Smooth muscle cell of the umbilical artery (primary cell): ENCODE results near the gene BICD2. TPM values are rescaled to one million over a fixed set of nuclear protein-coding genes. Genes with fewer than 3 reads are reported as not detected.

Experiments
- total RNA-seq: library from RNA; depleted of rRNA; stranded (reverse); fragments of >200 nt; gene quantifications from 2 replicates; pipeline ENCODE4 v1.2.3, GENCODE V29; 2014

Gene BICD2
- total RNA-seq: 45.1 and 77.2 TPM in 2 replicates

DNA sequence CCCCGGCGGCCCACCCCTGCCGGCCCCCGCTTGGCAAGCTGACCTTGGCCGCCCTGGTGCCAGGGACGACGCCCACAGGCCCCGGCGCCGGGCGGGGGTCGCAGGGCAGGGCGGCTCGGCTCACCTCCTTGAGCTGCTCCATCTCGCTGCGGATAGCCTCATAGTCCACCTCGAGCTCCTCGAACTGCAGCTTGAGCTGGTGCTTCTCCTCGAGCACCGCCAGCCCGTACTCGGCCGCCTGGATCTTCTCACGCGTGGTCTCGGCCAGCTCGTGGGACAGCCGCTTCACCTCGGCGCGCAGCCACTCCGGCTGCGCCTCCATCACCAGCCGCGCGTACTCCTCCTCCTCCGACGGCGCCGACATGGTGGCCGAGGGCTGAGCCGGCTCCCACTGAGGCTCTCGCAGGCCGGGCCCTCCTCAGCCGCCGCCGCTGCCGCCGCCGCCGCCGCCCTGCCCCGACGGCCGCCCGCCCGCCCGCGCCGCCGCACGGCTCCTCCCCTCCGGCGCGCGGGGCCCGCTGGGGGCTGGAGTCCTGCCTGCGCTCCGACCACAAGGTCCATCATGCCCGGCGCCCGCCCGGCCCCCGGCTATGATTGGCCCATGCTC is at the start of gene BICD2:
Gene BICD2 (minus strand): TSS at position 453 of the 607 bp plus-strand sequence. CDS start 89 bp downstream, at position 364.

GRCh38 chr9:92669890-92670708 is 94.5 kb downstream of the BICD2 start, which contains the start of gene IPPK:
Gene IPPK, minus strand, starts transcription at chr9:92670131. Its CDS starts 143 bp downstream, at chr9:92669988.

Other genes starting within 250 kb of the BICD2 start
- 0.59 and 0.65 TPM in 2 replicates for gene ECM2, start 228.8 kb downstream of the BICD2 start, total RNA-seq
- 19.0 and 25.6 TPM in 2 replicates for gene IPPK, start 94.7 kb downstream of the BICD2 start, total RNA-seq
- gene ZNF484, start 113.2 kb upstream of the BICD2 start, total RNA-seq: 15.4 and 19.6 TPM in 2 replicates
- gene FGD3, start 182.7 kb upstream of the BICD2 start, total RNA-seq: not detected in 2 replicates